Measurements from ENCODE around the gene RNF207. TPM values are rescaled to one million over a fixed set of nuclear protein-coding genes. Genes with fewer than 3 reads are reported as not detected.

The RNF207 gene
- total and polyA plus RNA-seq, 2 donors (not counting 3 experiments of a cell fraction or from before 2014, with no cell fraction given) = 3.2 to 8.2 TPM

- intact Hi-C loops (cut with micrococcal nuclease) = no loop called here
- POLR2A ChIA-PET = no interaction called here
- dilution Hi-C loops (cut with MboI; ENCODE audit: extremely low pct_ligation_motif_present, low sequenced_read_pairs) = no loop called here
- no peaks in the 10 kb centered on the region for H3K9me1 ChIP-seq (replicated peaks; ENCODE audit: control insufficient read depth, extremely low read depth, insufficient read depth, low read length)
- no TSS peak for BruUV-seq (replicated peaks)
- no peaks in the 10 kb centered on the region for H3K9me3 ChIP-seq (replicated peaks; ENCODE audit: control insufficient read depth, insufficient read depth, low read length)
- H3K27ac ChIP-seq (ENCODE audit: insufficient read depth, low read depth, low read length) = no peak overlapping the region
- H3K9ac ChIP-seq (replicated peaks; ENCODE audit: extremely low read depth, insufficient read depth, low read length) = no peak overlapping the region
- H2AFZ ChIP-seq (ENCODE audit: low read depth, low read length) = no peak overlapping the region
- TF ChIP-seq POLR2A (IDR thresholded peaks at IDR 0.05; ENCODE audit: low read depth, low read length) (no peak), CTCF (IDR thresholded peaks at IDR 0.05; ENCODE audit: extremely low read depth in 1 of 2, insufficient read depth in 1 of 2, low read depth in 1 of 2, low read length in 2 of 2) (no peak), MAX (IDR thresholded peaks at IDR 0.05; ENCODE audit: insufficient read depth, insufficient read length) (no peak), MYC (IDR thresholded peaks at IDR 0.05; ENCODE audit: low read depth, low read length) (no peak), JUN (IDR thresholded peaks at IDR 0.05; ENCODE audit: borderline replicate concordance, insufficient read depth, insufficient read length, low read depth) (no peak), POLR2AphosphoS5 (IDR thresholded peaks at IDR 0.05; ENCODE audit: insufficient read depth, low read depth, low read length) (no peak), FOS (IDR thresholded peaks at IDR 0.05; ENCODE audit: borderline replicate concordance, insufficient read depth, low read length) (no peak), EZH2 (IDR thresholded peaks at IDR 0.05; ENCODE audit: borderline replicate concordance, low read depth, low read length, severe bottlenecking) (no peak), GATA2 (IDR thresholded peaks at IDR 0.05; ENCODE audit: insufficient read depth, insufficient read length, low read depth, low read length) (no peak)
- FAIRE-seq = no peak
- H3K4me2 ChIP-seq (ENCODE audit: insufficient read depth, low read length) = no peak overlapping the region
- no peaks in the 10 kb centered on the region for H3K4me1 ChIP-seq (ENCODE audit: control insufficient read depth, extremely low read depth, insufficient read depth, low read length)
- H3K27me3 ChIP-seq (ENCODE audit: control insufficient read depth in 2 of 2, insufficient read depth in 2 of 2, low read length in 2 of 2) = no peaks in the 10 kb centered on the region
- H3K36me3 ChIP-seq (ENCODE audit: control insufficient read depth in 2 of 2, extremely low read depth in 1 of 2, insufficient read depth in 2 of 2, low read length in 2 of 2) = no peaks in the 10 kb centered on the region
- H3K4me3 ChIP-seq (replicated peaks in 1 of 3; ENCODE audit: insufficient read depth in 1 of 3, low read depth in 1 of 3, low read length in 3 of 3) = no peak overlapping the region
- H3K79me2 ChIP-seq (ENCODE audit: control insufficient read depth, insufficient read depth, low read length) = no peaks in the 10 kb centered on the region
- CTCF ChIA-PET = interaction anchor here (0.9 to 3.6 kb wide), 4 partner anchors 11 to 181 kb away, joined by 3 to 21 read pairs (median 8); no protein-coding TSS in a partner anchor
- no peak for DNase-seq (ENCODE audit: low read depth, low spot score)
- no peaks in the 10 kb centered on the region for H4K20me1 ChIP-seq (replicated peaks; ENCODE audit: control insufficient read depth, extremely low read depth, insufficient read depth, low read length)
Observed at GRCh38 chr1:6258675-6259074, 52.8 kb downstream of the RNF207 start.

All from endothelial cell of umbilical vein (primary cell).